BLaER1 (cell line): ENCODE results near the gene UGT1A4.
"Not testable (repeated sequence)": the region's sequence is repeated elsewhere in the genome, so short reads cannot be mapped to it uniquely, and the experiment has no call there.

Source experiments
- H3K27ac ChIP-seq: shearing (Covaris generic); formaldehyde crosslinking; 2 replicates; pipeline ENCODE4 v1.8.1; 2022
- H3K27me3 ChIP-seq: shearing (Covaris generic); formaldehyde crosslinking; 2 replicates; pipeline ENCODE4 v1.8.1; 2022
- H3K36me3 ChIP-seq: shearing (Covaris generic); formaldehyde crosslinking; 2 replicates; pipeline ENCODE4 v1.8.1; 2022
- H3K4me1 ChIP-seq: shearing (Covaris generic); formaldehyde crosslinking; 2 replicates; pipeline ENCODE4 v1.8.1; 2022
- H3K4me2 ChIP-seq: shearing (Covaris generic); formaldehyde crosslinking; 2 replicates; pipeline ENCODE4 v1.8.1; 2022
- H3K4me3 ChIP-seq: shearing (Covaris generic); formaldehyde crosslinking; 2 replicates; pipeline ENCODE4 v1.8.1; 2022
- H3K9ac ChIP-seq: shearing (Covaris generic); formaldehyde crosslinking; 2 replicates; pipeline ENCODE4 v1.8.1; 2022
- H3K9me3 ChIP-seq: shearing (Covaris generic); formaldehyde crosslinking; 2 replicates; pipeline ENCODE4 v1.8.1; 2022
- H4K20me1 ChIP-seq: shearing (Covaris generic); formaldehyde crosslinking; 2 replicates; pipeline ENCODE4 v1.8.1; 2022
- Cebpa-rat ChIP-seq: shearing (Covaris generic); IDR thresholded peaks from 2 replicates; pipeline ENCODE4 v1.8.1; 2022

Gene UGT1A4

GRCh38 chr2:233746475-233747282 lies 28.1 kb downstream of the UGT1A4 start:
- no peaks in the 10 kb centered on the region for H3K27me3 ChIP-seq

GRCh38 chr2:233747283-233747544 lies 28.7 kb downstream of the UGT1A4 start:
- no peaks in the 10 kb centered on the region for H3K27me3 ChIP-seq
- no peaks in the 10 kb centered on the region for H4K20me1 ChIP-seq
- H3K9ac ChIP-seq: no peak overlapping the region
- TF ChIP-seq Cebpa-rat: no peak
- no peaks in the 10 kb centered on the region for H3K36me3 ChIP-seq
- no peak overlapping the region for H3K27ac ChIP-seq
- no peaks in the 10 kb centered on the region for H3K4me1 ChIP-seq
- peaks cover 30% of the 10 kb centered on the region for H3K9me3 ChIP-seq
- no peak overlapping the region for H3K4me2 ChIP-seq
- H3K4me3 ChIP-seq: no peak overlapping the region

More at GRCh38 chr2:233746475-233747282, 28.1 kb downstream of the UGT1A4 start:
- TF ChIP-seq Cebpa-rat: no peak
- Histone ChIP-seq H3K4me2 (no peak overlapping the region), H3K4me3 (no peak overlapping the region), H3K4me1 (no peaks in the 10 kb centered on the region), H3K36me3 (no peaks in the 10 kb centered on the region), H3K9ac (no peak overlapping the region), H4K20me1 (no peaks in the 10 kb centered on the region), H3K9me3 (peaks cover 25% of the 10 kb centered on the region), H3K27ac (no peak overlapping the region)

- not testable (repeated sequence) for H3K36me3 ChIP-seq, H3K27me3 ChIP-seq, H3K4me2 ChIP-seq, H3K4me1 ChIP-seq, H3K4me3 ChIP-seq, H4K20me1 ChIP-seq, H3K9ac ChIP-seq, H3K27ac ChIP-seq
- H3K9me3 ChIP-seq: peaks cover 44% of the 10 kb centered on the region
Observed at GRCh38 chr2:233750689-233751088, 32.2 kb downstream of the UGT1A4 start.

- H3K4me1 ChIP-seq, H3K4me3 ChIP-seq, H3K9ac ChIP-seq, H3K4me2 ChIP-seq, H4K20me1 ChIP-seq, H3K27ac ChIP-seq, H3K27me3 ChIP-seq, H3K36me3 ChIP-seq: not testable (repeated sequence)
- H3K9me3 ChIP-seq: peaks cover 44% of the 10 kb centered on the region
Observed at GRCh38 chr2:233751212-233752009, 32.9 kb downstream of the UGT1A4 start.

- no peaks in the 10 kb centered on the region for H4K20me1 ChIP-seq
- H3K27ac ChIP-seq: no peak overlapping the region
- H3K4me1 ChIP-seq: no peaks in the 10 kb centered on the region
- TF ChIP-seq Cebpa-rat: no peak
- H3K4me2 ChIP-seq: no peak overlapping the region
- H3K36me3 ChIP-seq: no peaks in the 10 kb centered on the region
- no peaks in the 10 kb centered on the region for H3K27me3 ChIP-seq
- no peak overlapping the region for H3K4me3 ChIP-seq
- H3K9ac ChIP-seq: no peak overlapping the region
- peaks cover 35% of the 10 kb centered on the region for H3K9me3 ChIP-seq
Observed at GRCh38 chr2:233754872-233755611, 36.5 kb downstream of the UGT1A4 start.

GRCh38 chr2:233756429-233757081 lies 38.0 kb downstream of the UGT1A4 start:
- TF ChIP-seq Cebpa-rat: no peak
- peaks cover 20% of the 10 kb centered on the region for H3K9me3 ChIP-seq
- no peaks in the 10 kb centered on the region for H3K36me3 ChIP-seq
- H3K27me3 ChIP-seq: no peaks in the 10 kb centered on the region
- H3K4me2 ChIP-seq: no peak overlapping the region
- H4K20me1 ChIP-seq: no peaks in the 10 kb centered on the region
- no peak overlapping the region for H3K9ac ChIP-seq
- no peak overlapping the region for H3K4me3 ChIP-seq
- no peaks in the 10 kb centered on the region for H3K4me1 ChIP-seq
- H3K27ac ChIP-seq: no peak overlapping the region

GRCh38 chr2:233758141-233758540 lies 39.6 kb downstream of the UGT1A4 start:
- no peak overlapping the region for H3K27ac ChIP-seq
- H3K4me3 ChIP-seq: no peak overlapping the region
- no peaks in the 10 kb centered on the region for H3K4me1 ChIP-seq
- no peaks in the 10 kb centered on the region for H4K20me1 ChIP-seq
- no peak for TF ChIP-seq Cebpa-rat
- no peak overlapping the region for H3K9ac ChIP-seq
- peaks cover 6% of the 10 kb centered on the region for H3K9me3 ChIP-seq
- H3K4me2 ChIP-seq: no peak overlapping the region
- H3K27me3 ChIP-seq: no peaks in the 10 kb centered on the region
- H3K36me3 ChIP-seq: no peaks in the 10 kb centered on the region

- H3K9ac ChIP-seq: no peak overlapping the region
- H3K4me3 ChIP-seq: no peak overlapping the region
- TF ChIP-seq Cebpa-rat: no peak
- peaks cover 5% of the 10 kb centered on the region; the same call in 1 of the 2 replicates for H3K9me3 ChIP-seq
- H3K27me3 ChIP-seq: no peaks in the 10 kb centered on the region
- no peaks in the 10 kb centered on the region for H3K36me3 ChIP-seq
- H3K4me1 ChIP-seq: no peaks in the 10 kb centered on the region
- no peak overlapping the region for H3K27ac ChIP-seq
- H3K4me2 ChIP-seq: no peak overlapping the region
- no peaks in the 10 kb centered on the region for H4K20me1 ChIP-seq
Observed at GRCh38 chr2:233758849-233759248, 40.3 kb downstream of the UGT1A4 start.

GRCh38 chr2:233760043-233760442 lies 41.5 kb downstream of the UGT1A4 start, which contains the start of gene UGT1A1:
UGT1A1 (plus strand) TSS chr2:233760270; CDS start chr2:233760288, 18 bp downstream.
- Histone ChIP-seq H3K4me2 (no peak within 1 kb of the TSS), H3K9me3 (peaks cover 2% of the 10 kb centered on the region; the same call in 1 of the 2 replicates), H3K36me3 (no peaks in the 10 kb centered on the region), H3K9ac (no peak within 1 kb of the TSS), H3K27ac (no peak within 1 kb of the TSS), H4K20me1 (no peaks in the 10 kb centered on the region), H3K27me3 (no peaks in the 10 kb centered on the region), H3K4me3 (no peak within 1 kb of the TSS), H3K4me1 (no peaks in the 10 kb centered on the region)
- TF ChIP-seq Cebpa-rat: no peak
